SH-SY5Y (cell line): Measurements from ENCODE around the gene VPS26B.

Source experiments
- GATA2 ChIP-seq: IDR thresholded peaks from 2 replicates; pipeline ENCODE4 v1.6.1; 2011; ENCODE audit warnings: mild to moderate bottlenecking, low read depth, low read length
- GATA3 ChIP-seq: IDR thresholded peaks from 2 replicates; pipeline ENCODE4 v1.6.1; 2011; ENCODE audit warnings: low read depth, mild to moderate bottlenecking, low read length, moderate library complexity

GRCh38 chr11:134244593-134244992 is 20.1 kb downstream of the VPS26B start:
- TF ChIP-seq GATA2 (no peak), GATA3 (no peak)
